Adrenal gland (tissue), 12 donors: ENCODE measurements around the gene BCL2L1. TPM values are rescaled to one million over a fixed set of nuclear protein-coding genes. Genes with fewer than 3 reads are reported as not detected.

ENCODE experiments used
- DNase-seq, 7 donors: peaks; one replicate each; pipeline ENCODE4 v3.0.0-alpha.2; 2019 to 2020
- H3K27ac ChIP-seq, 5 donors: fragments of 200-600 bp; sonication (generic) in 4 of 5; 1 replicate in 3 of 5; 2 replicates in 2 of 5; pipeline versions ENCODE4 v1.5.1 to v1.8.0; 2016 to 2020; ENCODE audit warnings: mild to moderate bottlenecking in 1 of 5
- H3K27me3 ChIP-seq: fragments of 200-600 bp; 2 replicates; pipeline ENCODE4 v1.8.0; 2021
- H3K36me3 ChIP-seq, 2 donors: fragments of 200-600 bp; replicated peaks in 1 of 2; 1 replicate in 1 of 2; 2 replicates in 1 of 2; pipeline versions ENCODE4 v1.5.1 to v1.8.0; 2018 to 2022
- H3K4me1 ChIP-seq, 2 donors: fragments of 200-600 bp; replicated peaks in 1 of 2; 1 replicate in 1 of 2; 2 replicates in 1 of 2; pipeline versions ENCODE4 v1.5.1 to v1.8.0; 2018 to 2021
- H3K4me3 ChIP-seq, 4 donors: fragments of 200-600 bp; sonication (generic) in 3 of 4; one replicate each; pipeline ENCODE4 v1.5.1; 2016 to 2018
- H3K9me3 ChIP-seq, 3 donors: fragments of 200-600 bp; sonication (generic) in 1 of 3; replicated peaks in 1 of 3; 1 replicate in 2 of 3; 2 replicates in 1 of 3; pipeline versions ENCODE4 v1.5.1 to v1.8.0; 2016 to 2021
- POLR2A ChIP-seq, 2 donors: fragments of 450-650 bp; IDR thresholded peaks; one replicate each; pipeline ENCODE4 v1.6.1; 2017; ENCODE audit warnings: antibody characterized with exemption in 2 of 2, mild to moderate bottlenecking in 2 of 2, moderate library complexity in 1 of 2
- WGBS, 4 donors: extraction: QIAGEN DNeasy Blood & Tissue Kit in 2 of 4; methylation state at CpG; one replicate each; pipeline versions ENCODE4 v1.1.5 to v1.1.7; 2013 to 2017; 5-methylcytosine and 5-hydroxymethylcytosine counted together
- intact Hi-C, 2 donors: fragments of 100-400 bp; cut with DNase I; formaldehyde crosslinking; loops; one replicate each; pipeline versions ENCODE4 v1.14.1 to v1.15.0; 2022 to 2023
- polyA plus RNA-seq, 3 donors: library from polyadenylated mRNA; stranded (reverse); fragments of 200-250 nt in 2 of 3; fragments of 350-450 nt in 1 of 3; fragmentation: Illumina TruSeq in 1 of 3; extraction: RNeasy Lipid Tissue Mini Kit (QIAGEN cat#74804) in 1 of 3; gene quantifications; one replicate each; pipeline ENCODE4 v1.2.3, GENCODE V29; 2013 to 2014
- total RNA-seq, 9 donors: library from RNA; depleted of rRNA in 4 of 9; stranded (reverse); fragments of >200 nt in 4 of 9; fragments of 120-200 nt in 1 of 9; fragmentation: NEBNext Ultra II Directional in 1 of 9; extraction: Animal tissue kit (Norgen Biotek cat#: 25700) in 1 of 9; gene quantifications; one replicate each; pipeline versions ENCODE4 v1.1.0 to v1.2.4, GENCODE V29; 2013 to 2023
- TF ChIP-seq, protein P1 (sequence below), 6 experiments: fragments of 450-650 bp in 4 of 6; fragments of 200-600 bp in 2 of 6; sonication (generic) in 1 of 6; IDR thresholded peaks; 1 replicate in 5 of 6; 2 replicates in 1 of 6; pipeline versions ENCODE4 v1.5.1 to v1.8.0; 2016 to 2021; ENCODE audit warnings: antibody characterized with exemption in 6 of 6, mild to moderate bottlenecking in 2 of 6, moderate library complexity in 1 of 6
- donor health status: healthy with polysubstance abuse.
- donor health status: Bipolar disorder and iron deficiency.
- donor health status: DM: yes; HTN: yes; CAD: no.
- donor health status: DM: no; HTN: no; CAD: no.
- donor health status: DM: no; HTN: no; CAD: no.
- donor health status: DM: yes; HTN: yes; CAD: no.

Gene BCL2L1
- total and polyA plus RNA-seq, 12 donors: 40.2 to 143 (median 64.4) TPM

DNA sequence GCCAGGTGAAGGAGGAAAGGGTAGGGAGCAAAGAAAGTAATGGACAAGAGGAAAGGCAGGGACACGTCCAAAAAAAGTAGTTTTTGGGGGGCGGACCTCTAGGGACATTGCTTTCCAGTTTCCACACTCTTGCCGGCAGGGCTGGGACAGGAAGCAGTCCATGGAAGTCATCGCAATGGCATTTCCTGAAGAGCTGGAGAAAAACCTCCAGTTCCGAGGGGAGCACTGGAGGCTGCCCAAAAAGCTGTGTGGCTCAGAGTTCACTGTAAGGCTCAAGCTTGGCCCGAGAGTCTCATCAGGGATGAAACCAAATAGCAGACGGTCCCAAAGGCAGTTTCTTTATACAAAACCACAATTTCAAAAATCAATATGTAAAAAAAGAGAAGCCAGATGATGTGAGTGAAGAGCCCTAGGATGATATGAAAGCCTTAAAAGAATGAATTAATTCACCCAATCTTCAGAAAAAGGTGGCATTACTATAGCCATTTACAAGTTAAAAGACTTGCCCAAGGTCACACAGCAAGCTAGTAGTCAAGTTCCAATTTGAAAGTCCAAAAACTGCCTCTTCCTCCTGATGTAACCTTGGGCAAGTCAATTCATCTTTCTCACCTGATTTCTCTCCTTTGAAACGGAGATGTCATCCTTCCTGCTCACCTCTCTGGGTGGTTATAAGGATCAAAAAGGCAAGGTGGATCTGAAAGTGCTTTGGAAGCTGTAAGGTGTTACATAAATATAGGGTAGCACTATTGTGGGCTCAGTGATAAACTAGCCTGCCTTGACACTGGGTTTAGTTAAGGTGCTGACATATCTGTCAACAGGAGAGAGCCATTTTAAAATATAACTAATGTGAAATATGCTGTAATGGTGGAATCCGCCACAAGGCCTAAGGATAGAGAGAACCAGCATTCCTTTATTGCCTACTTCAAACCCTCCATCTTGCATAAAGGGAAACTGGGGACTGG, 9.1 kb downstream of the BCL2L1 start:
- 27 to 37% (median 33%) methylated on average over 9 of the region's 9 CpGs for WGBS, 4 donors
- H3K27ac ChIP-seq: peak overlapping the region; percentile 23 to 95 (median 90)
- no peaks in the 10 kb centered on the region for H3K27me3 ChIP-seq
- H3K4me3 ChIP-seq: peak overlapping the region in 1 of 4 donors; percentile 26
- peak in 6 of 7 donors; percentile 66 to 90 (median 73) for DNase-seq
- no peaks in the 10 kb centered on the region for H3K9me3 ChIP-seq
- intact Hi-C loops: no loop called here
- peaks cover 0 to 14% of the 10 kb centered on the region in 2 donors for H3K36me3 ChIP-seq
- H3K4me1 ChIP-seq: peaks cover 69 to 88% of the 10 kb centered on the region in 2 donors
- TF ChIP-seq, protein P1, sequence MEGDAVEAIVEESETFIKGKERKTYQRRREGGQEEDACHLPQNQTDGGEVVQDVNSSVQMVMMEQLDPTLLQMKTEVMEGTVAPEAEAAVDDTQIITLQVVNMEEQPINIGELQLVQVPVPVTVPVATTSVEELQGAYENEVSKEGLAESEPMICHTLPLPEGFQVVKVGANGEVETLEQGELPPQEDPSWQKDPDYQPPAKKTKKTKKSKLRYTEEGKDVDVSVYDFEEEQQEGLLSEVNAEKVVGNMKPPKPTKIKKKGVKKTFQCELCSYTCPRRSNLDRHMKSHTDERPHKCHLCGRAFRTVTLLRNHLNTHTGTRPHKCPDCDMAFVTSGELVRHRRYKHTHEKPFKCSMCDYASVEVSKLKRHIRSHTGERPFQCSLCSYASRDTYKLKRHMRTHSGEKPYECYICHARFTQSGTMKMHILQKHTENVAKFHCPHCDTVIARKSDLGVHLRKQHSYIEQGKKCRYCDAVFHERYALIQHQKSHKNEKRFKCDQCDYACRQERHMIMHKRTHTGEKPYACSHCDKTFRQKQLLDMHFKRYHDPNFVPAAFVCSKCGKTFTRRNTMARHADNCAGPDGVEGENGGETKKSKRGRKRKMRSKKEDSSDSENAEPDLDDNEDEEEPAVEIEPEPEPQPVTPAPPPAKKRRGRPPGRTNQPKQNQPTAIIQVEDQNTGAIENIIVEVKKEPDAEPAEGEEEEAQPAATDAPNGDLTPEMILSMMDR (IDR thresholded peaks at IDR 0.05): no peak
- TF ChIP-seq POLR2A (IDR thresholded peaks at IDR 0.05): no peak

DNA sequence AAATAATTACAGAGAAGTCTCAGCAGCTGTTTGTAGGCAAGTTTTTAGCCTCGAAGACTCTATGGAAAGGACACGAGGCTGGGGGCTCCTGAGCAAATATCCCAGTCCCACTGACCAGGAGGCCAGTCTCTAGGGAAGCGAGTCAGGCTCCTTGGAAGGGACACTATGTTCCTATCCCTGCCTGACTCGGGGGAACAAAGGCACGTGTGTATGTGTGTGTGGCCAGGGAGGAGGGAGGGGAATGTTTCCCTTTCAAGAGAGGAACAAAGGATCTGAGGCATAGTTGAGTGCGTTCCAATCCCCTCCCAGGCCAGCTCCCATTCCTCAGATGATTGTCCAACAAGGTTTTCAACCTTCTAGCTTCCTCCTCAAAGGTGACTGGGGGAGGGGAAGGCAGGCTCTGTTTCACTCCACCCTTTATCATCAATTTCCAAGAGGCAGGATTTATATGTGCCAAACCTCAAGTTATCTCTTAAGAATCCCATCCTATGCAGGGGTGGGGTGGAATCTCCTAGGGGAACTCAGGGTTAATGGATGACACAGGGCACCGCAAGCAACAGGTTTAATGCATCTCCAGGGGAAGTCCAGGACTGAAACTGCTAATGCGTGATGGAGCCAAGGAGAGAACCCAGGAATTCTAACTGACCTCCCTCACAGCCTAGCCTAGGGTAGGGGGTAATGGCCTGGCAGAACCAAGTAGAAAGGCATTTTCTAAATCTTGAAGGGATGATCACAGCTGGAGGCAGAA, 9.9 kb downstream of the BCL2L1 start:
- WGBS, 4 donors: 13 to 27% (median 19%) methylated on average over 7 to 8 of the region's 8 CpGs
- Histone ChIP-seq H3K4me3 (peak overlapping the region in 1 of 4 donors; percentile 26), H3K27me3 (no peaks in the 10 kb centered on the region), H3K36me3 (peaks cover 0 to 13% of the 10 kb centered on the region in 2 donors), H3K9me3 (no peaks in the 10 kb centered on the region), H3K27ac (peak overlapping the region; percentile 23 to 95 (median 90)), H3K4me1 (peaks cover 69 to 88% of the 10 kb centered on the region in 2 donors)
- peak; percentile 68 to 95 (median 86) for DNase-seq
- intact Hi-C loops: no loop called here
- TF ChIP-seq, protein P1 (IDR thresholded peaks at IDR 0.05): no peak
- TF ChIP-seq POLR2A (IDR thresholded peaks at IDR 0.05): peak in 1 of 2 donors; percentile 65

DNA sequence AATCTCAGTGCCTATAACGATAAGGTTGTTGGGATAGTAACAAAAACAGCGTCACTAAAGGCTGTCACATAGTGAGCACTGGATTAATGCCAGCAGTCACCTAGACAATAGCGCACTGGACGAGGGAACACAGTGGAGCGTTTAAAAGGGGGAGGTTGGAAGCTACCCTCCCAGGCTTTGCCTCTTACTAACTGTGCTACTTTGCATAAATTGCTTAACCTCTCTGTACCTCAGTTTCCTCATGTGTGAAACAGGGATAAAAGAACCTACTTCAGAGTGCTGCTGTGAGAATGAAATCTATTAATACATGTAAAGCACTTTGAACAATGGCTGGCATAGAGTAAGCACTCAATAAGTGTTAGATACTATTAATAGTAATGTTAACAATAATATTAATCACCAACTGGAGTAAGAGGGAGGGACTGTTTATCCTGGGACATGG, 10.5 kb downstream of the BCL2L1 start:
- intact Hi-C loops: no loop called here
- Histone ChIP-seq H3K4me1 (peaks cover 65 to 85% of the 10 kb centered on the region in 2 donors), H3K4me3 (peak overlapping the region in 1 of 4 donors; percentile 16), H3K36me3 (peaks cover 0 to 17% of the 10 kb centered on the region in 2 donors), H3K27me3 (no peaks in the 10 kb centered on the region), H3K9me3 (no peaks in the 10 kb centered on the region), H3K27ac (peak overlapping the region; percentile 15 to 95 (median 90))
- TF ChIP-seq POLR2A (IDR thresholded peaks at IDR 0.05): no peak
- TF ChIP-seq, protein P1 (IDR thresholded peaks at IDR 0.05): no peak
- DNase-seq: peak in 6 of 7 donors; percentile 33 to 82 (median 56)
- WGBS, 4 donors: 25 to 42% (median 29%) methylated on average over 5 of the region's 5 CpGs
